GM19468 (cell line): Measurements from ENCODE around the gene TTLL13.

Experiments
- ATAC-seq: cut with Tn5 transposase; IDR thresholded peaks from one replicate; pipeline ENCODE4 v1.9.1; 2021; ENCODE audit warnings: mild to moderate bottlenecking, moderate library complexity, moderate number of reproducible peaks; ENCODE audit not compliant: unreplicated experiment; ENCODE audit errors: extremely low read depth

Gene TTLL13

DNA sequence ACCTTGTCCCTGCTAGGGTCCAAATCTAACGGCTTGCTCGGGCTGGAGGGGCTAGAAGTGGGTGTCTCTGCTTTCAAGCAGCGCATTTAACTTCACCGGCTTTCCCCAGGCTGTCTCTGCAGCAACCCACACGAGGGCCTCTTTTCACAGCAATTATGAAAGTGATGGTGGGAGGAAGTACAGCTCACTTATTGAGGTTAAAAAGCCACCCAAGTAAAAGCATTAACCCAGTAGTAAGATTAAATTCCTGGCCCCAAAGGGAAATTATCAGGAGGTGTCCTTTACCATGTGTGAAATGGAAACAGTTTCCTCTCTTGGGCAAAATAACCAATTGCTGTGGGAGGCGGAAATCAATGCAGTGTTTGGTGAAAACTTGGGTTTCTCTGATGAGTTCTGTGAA, 57.2 kb downstream of the TTLL13 start:
- ATAC-seq = peak; percentile 58

DNA sequence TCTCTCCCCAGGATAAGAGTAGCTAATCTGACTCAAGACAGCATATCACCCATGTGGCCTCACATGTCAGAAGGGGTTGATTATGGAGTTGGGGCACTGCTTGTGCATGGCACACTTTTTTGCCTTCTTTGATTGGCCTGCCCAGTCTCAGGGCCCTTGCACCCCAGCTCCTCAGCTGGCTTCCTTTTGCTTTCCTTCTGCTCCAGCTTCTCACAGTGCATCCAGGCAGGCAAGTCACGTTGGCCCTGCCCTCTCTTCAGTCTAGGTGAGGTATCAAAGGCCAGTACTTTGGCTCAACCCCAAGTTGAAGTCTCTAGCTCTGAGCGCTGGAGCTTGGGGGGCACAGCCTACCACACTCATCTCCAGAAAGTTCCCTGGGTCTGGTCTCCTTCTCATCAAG, 58.3 kb downstream of the TTLL13 start:
- ATAC-seq = no peak

DNA sequence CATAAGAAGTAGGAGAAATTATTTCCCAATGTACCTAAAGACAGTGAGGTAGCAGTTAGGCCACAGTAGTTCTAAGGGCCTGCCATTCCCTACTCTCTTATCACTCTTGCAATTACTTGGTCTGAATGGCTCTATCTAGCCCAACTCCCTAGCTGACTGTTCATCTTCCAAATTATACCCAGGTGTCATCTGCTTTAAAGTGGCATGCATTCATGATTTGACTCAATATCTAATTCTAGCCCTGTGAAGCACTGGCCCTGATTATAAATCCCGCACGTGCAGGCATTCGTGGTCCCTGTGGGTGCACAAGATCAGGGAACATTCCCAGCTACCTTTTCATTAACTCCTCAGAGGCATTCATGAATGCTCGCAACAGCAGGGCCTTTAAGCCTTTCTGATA, 59.7 kb downstream of the TTLL13 start:
- ATAC-seq = no peak
